Suprapubic skin (tissue), 4 donors: ENCODE measurements around the gene SUSD5. TPM values are rescaled to one million over a fixed set of nuclear protein-coding genes. Genes with fewer than 3 reads are reported as not detected.
"Not testable (repeated sequence)": the region's sequence is repeated elsewhere in the genome, so short reads cannot be mapped to it uniquely, and the experiment has no call there.

ENCODE experiments used
- DNase-seq, 2 donors: peaks; one replicate each; pipeline ENCODE4 v3.0.0-alpha.2; 2019; ENCODE audit warnings: low spot score in 2 of 2
- H3K27ac ChIP-seq: fragments of 200-600 bp; sonication (generic); one replicate; pipeline ENCODE4 v1.5.1; 2019
- H3K27me3 ChIP-seq: fragments of 200-600 bp; sonication (generic); one replicate; pipeline ENCODE4 v1.5.1; 2019
- H3K36me3 ChIP-seq: fragments of 200-600 bp; sonication (generic); one replicate; pipeline ENCODE4 v1.5.1; 2019
- H3K4me1 ChIP-seq: fragments of 200-600 bp; sonication (generic); one replicate; pipeline ENCODE4 v1.5.1; 2019
- H3K4me3 ChIP-seq: fragments of 200-600 bp; sonication (generic); one replicate; pipeline ENCODE4 v1.5.1; 2019; ENCODE audit warnings: mild to moderate bottlenecking
- H3K9me3 ChIP-seq: fragments of 200-600 bp; sonication (generic); one replicate; pipeline ENCODE4 v1.5.1; 2019
- CTCF ChIP-seq, 2 donors: fragments of 200-600 bp in 1 of 2; fragments of 450-650 bp in 1 of 2; sonication (generic) in 1 of 2; IDR thresholded peaks; one replicate each; pipeline ENCODE4 v1.5.1; 2016 to 2019; ENCODE audit warnings: antibody characterized with exemption in 2 of 2, mild to moderate bottlenecking in 1 of 2, moderate library complexity in 1 of 2
- EP300 ChIP-seq: sonication (generic); formaldehyde crosslinking; IDR thresholded peaks from one replicate; pipeline ENCODE4 v1.6.1; 2017; ENCODE audit warnings: antibody characterized with exemption
- POLR2A ChIP-seq, 2 donors: fragments of 450-650 bp; IDR thresholded peaks; one replicate each; pipeline ENCODE4 v1.6.1; 2017; ENCODE audit warnings: antibody characterized with exemption in 2 of 2, mild to moderate bottlenecking in 2 of 2, moderate library complexity in 2 of 2
- POLR2AphosphoS5 ChIP-seq, 3 donors: sonication (generic); formaldehyde crosslinking; IDR thresholded peaks; one replicate each; pipeline ENCODE4 v1.6.1; 2017; ENCODE audit warnings: antibody characterized with exemption in 3 of 3
- WGBS: methylation state at CpG from one replicate; pipeline ENCODE4 v1.1.5; 2018; 5-methylcytosine and 5-hydroxymethylcytosine counted together
- total RNA-seq, 4 donors: library from RNA; depleted of rRNA; stranded (reverse); fragments of >200 nt; gene quantifications; one replicate each; pipeline ENCODE4 v1.1.0, GENCODE V29; 2016

The SUSD5 gene
- total RNA-seq, 4 donors from 2014 or later: 0.60 to 2.6 (median 1.4) TPM

GRCh38 chr3:33166095-33166494 lies 52.5 kb downstream of the SUSD5 start:
- no peak overlapping the region for H3K4me3 ChIP-seq
- no peak overlapping the region for H3K27ac ChIP-seq
- no peaks in the 10 kb centered on the region for H3K9me3 ChIP-seq
- no peak for DNase-seq
- WGBS: 70% methylated on average over 2 of the region's 2 CpGs
- no peaks in the 10 kb centered on the region for H3K27me3 ChIP-seq
- no peaks in the 10 kb centered on the region for H3K36me3 ChIP-seq
- H3K4me1 ChIP-seq: no peaks in the 10 kb centered on the region
- TF ChIP-seq POLR2A (IDR thresholded peaks at IDR 0.05): no peak
- TF ChIP-seq EP300: no peak

GRCh38 chr3:33165372-33165771 lies 53.2 kb downstream of the SUSD5 start:
- Histone ChIP-seq H3K36me3 (no peaks in the 10 kb centered on the region), H3K9me3 (no peaks in the 10 kb centered on the region), H3K27ac (peak overlapping the region; percentile 48), H3K4me1 (no peaks in the 10 kb centered on the region), H3K27me3 (no peaks in the 10 kb centered on the region), H3K4me3 (no peak overlapping the region)
- TF ChIP-seq POLR2AphosphoS5 (IDR thresholded peaks at IDR 0.05): no peak
- no peak for TF ChIP-seq EP300
- TF ChIP-seq POLR2A (IDR thresholded peaks at IDR 0.05): no peak
- no peak for TF ChIP-seq CTCF (IDR thresholded peaks at IDR 0.05)
- DNase-seq: no peak
- 96% methylated on average over 1 of the region's 1 CpG for WGBS

GRCh38 chr3:33162621-33163020 lies 56.0 kb downstream of the SUSD5 start:
- not testable (repeated sequence) for H3K9me3 ChIP-seq, H3K36me3 ChIP-seq, DNase-seq, H3K27ac ChIP-seq, H3K4me1 ChIP-seq, H3K27me3 ChIP-seq, H3K4me3 ChIP-seq
- 80% methylated on average over 5 of the region's 5 CpGs for WGBS

- H3K4me1 ChIP-seq: no peaks in the 10 kb centered on the region
- 76% methylated on average over 3 of the region's 3 CpGs for WGBS
- DNase-seq: no peak
- no peaks in the 10 kb centered on the region for H3K36me3 ChIP-seq
- H3K9me3 ChIP-seq: no peaks in the 10 kb centered on the region
- TF ChIP-seq POLR2A (IDR thresholded peaks at IDR 0.05) (no peak), CTCF (IDR thresholded peaks at IDR 0.05) (no peak), EP300 (no peak), POLR2AphosphoS5 (IDR thresholded peaks at IDR 0.05) (no peak)
- H3K27me3 ChIP-seq: no peaks in the 10 kb centered on the region
- no peak overlapping the region for H3K4me3 ChIP-seq
- H3K27ac ChIP-seq: no peak overlapping the region
Measured at GRCh38 chr3:33159981-33160380, 58.6 kb downstream of the SUSD5 start.

- Histone ChIP-seq H3K9me3 (no peaks in the 10 kb centered on the region), H3K27me3 (no peaks in the 10 kb centered on the region), H3K4me3 (no peak overlapping the region), H3K36me3 (no peaks in the 10 kb centered on the region), H3K4me1 (no peaks in the 10 kb centered on the region), H3K27ac (no peak overlapping the region)
- TF ChIP-seq POLR2AphosphoS5 (IDR thresholded peaks at IDR 0.05) (no peak), CTCF (IDR thresholded peaks at IDR 0.05) (no peak), POLR2A (IDR thresholded peaks at IDR 0.05) (no peak), EP300 (no peak)
- no peak for DNase-seq
- WGBS: 88% methylated on average over 4 of the region's 4 CpGs
Measured at GRCh38 chr3:33159234-33159633, 59.4 kb downstream of the SUSD5 start.

- Histone ChIP-seq H3K9me3 (no peaks in the 10 kb centered on the region), H3K27ac (no peak overlapping the region), H3K4me3 (no peak overlapping the region), H3K4me1 (no peaks in the 10 kb centered on the region), H3K36me3 (no peaks in the 10 kb centered on the region), H3K27me3 (no peaks in the 10 kb centered on the region)
- TF ChIP-seq EP300 (no peak), CTCF (IDR thresholded peaks at IDR 0.05) (no peak), POLR2AphosphoS5 (IDR thresholded peaks at IDR 0.05) (no peak), POLR2A (IDR thresholded peaks at IDR 0.05) (no peak)
- no peak for DNase-seq
- 74% methylated on average over 3 of the region's 3 CpGs for WGBS
Measured at GRCh38 chr3:33155301-33155700, 63.3 kb downstream of the SUSD5 start.
